Activated CD8-positive, alpha-beta memory T cell treated with anti-CD3 and anti-CD28 coated beads for 1 hour (primary cell): ENCODE data around the gene CPNE1.

Source experiments
- DNase-seq, 2 donors: peaks; one replicate each; pipeline ENCODE4 v3.0.0-alpha.2; 2020; ENCODE audit warnings: low read depth in 1 of 2; ENCODE audit errors: extremely low read depth in 1 of 2

CPNE1 gene

DNA sequence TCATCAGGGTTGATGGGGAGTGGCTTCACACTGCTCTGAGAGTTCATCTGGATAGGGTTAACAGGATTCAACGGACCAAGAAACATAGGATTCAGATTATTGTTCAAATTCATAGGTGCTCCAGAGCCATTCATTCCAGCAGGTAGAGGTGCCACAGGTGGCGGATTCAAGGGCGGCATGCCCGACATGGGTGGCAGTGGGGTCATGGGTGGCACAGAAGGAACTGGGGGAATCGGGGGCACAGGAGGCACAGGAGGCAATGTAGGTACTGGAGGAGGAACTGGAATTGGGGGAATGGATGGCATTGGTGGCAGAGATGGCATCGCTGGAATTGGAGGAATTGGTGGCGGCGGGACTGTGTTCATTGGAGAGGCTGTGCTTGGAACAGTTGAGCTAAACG is 10.3 kb downstream of the CPNE1 start:
- no peak for DNase-seq

DNA sequence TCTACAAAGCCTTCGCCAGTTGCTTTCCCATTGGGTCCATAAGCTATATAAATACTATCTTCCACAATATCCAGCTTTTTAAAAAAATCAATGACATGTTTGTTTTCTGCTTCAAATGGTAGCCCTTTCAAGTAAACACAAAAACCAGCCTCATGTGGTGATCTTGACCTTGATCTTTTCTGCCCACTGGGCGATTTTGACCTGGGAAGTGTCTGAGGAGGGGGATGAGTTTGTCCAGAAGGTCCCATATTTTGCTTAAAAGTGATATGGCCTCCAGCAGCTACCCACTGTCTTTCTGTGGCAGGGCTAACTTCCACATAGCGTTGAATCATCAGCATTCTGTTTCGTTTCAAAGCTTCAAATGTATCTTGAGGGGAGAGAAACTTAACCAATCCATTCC is 10.8 kb downstream of the CPNE1 start:
- DNase-seq = no peak

DNA sequence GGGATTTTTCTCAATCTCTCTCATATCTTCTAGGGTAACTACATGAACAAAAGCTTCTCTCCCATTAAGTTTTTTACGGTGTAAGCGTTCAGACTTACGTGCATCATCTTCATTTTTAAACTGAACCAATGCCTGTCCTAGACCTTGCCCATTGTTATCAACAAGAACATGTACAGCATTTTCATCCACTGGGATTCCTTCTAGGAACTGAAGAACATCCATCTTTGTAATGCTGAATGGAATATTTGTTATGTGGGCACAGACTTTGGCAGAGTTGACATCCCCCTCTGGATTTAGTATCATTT is 11.3 kb downstream of the CPNE1 start:
- no peak for DNase-seq

DNA sequence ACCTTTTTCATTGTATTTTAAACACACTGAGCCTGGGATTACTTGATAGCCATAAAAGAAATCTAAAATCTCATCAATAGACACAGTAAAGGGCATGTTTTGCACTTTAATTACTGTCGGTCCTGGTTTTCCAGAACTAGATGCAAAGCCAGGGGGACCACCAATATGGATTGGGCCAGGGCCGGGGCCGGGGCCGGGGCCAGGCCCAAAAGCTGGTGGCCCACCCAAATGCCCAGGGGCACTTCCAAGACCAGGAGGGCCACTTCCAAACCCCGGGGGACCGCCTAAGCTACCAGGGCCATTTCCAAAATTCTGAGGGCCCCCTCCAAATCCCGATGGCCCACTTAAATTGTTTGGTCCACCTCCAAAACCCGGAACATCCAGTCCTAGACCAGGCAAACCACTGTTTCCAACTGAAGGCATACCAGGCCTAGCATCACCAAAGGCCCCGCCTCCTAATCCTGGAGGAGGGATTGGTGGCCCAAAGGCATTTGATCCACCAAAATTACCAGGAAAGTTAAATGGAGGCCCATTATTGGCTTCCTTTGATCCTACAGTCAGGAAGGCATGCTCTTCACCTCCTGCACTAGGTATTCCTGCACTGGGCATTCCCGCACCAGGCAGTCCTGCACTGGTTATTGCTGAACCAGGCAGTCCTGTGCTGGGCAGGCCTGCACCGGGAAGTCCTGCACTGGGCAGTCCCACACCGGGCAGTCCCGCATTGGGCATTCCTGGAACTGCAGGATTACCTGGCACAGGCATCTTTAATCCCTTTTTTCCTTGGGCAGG is 11.9 kb downstream of the CPNE1 start:
- no peak for DNase-seq

DNA sequence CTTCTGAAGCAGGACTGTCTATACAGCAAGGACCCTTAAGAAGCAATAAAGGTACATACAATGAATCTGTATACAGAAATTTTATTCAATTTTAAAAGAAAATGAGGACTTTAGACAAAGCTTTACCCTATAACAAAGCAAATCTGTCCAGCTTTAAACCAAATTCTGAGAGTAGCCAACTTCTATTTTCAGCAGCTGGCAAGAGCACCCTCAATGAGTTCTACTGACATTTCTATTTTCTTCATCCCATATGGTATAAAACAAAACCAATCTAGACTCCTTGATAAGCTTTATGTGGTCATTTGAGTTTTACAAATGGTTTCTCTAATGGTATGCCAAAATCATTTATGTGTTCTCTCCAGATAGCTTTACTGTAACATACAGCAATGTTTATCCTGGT is 12.7 kb downstream of the CPNE1 start:
- no peak for DNase-seq

DNA sequence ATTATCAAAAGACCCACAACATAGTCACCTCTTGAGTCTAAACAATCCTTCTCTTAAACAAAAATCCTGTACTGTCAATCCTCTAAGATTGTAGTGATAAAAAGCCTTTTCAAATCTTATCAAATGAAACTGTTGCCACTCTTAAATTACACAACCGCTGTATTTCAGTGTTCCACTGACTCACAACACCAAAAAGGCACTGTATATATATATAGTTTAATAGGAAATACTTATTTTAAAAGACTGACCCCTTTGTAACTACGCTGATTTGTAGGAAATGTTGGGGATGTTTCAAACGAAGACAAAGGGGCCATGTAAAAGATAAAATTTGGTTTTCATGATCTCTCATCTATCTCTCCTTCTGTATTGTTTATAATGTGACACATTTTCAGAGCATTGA is 14.1 kb downstream of the CPNE1 start:
- DNase-seq = no peak

DNA sequence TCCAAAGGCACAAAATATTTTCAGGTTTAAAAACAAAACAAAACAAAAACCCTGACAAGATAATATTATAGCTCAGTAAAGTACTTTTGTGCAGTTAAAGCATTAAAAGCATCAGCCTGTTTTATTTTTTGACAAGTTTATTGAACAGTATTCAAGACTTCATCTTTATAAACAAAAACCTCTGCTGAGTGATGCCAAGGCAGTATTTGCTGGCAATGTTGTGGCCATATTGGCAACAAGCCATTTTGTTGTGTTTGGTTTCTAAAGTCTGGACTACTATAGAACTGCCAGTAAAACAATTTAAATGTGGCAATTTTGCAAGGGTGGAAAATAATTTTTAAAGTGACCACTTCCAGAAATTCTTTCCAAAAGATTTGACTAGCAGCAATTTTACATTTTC is 15.9 kb downstream of the CPNE1 start:
- DNase-seq = no peak

DNA sequence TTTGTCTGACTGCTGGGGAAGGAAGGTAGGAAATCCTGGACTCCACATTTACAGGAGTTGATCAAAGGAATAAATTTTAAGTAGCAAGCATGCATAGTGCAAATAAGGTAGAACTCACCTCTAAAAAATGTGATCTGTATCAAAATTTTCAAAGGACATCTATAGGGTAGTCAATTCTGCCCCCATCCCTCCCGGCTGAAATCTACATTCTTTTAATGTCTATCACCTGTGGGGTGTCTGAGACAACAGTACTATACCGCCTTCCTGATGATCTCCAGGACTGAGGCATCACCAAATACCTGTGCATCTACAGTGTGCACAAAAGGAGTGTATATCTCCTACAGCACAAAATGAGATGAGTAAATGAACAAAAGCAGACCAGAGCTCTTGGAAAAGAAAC is 19.9 kb downstream of the CPNE1 start:
- no peak for DNase-seq

DNA sequence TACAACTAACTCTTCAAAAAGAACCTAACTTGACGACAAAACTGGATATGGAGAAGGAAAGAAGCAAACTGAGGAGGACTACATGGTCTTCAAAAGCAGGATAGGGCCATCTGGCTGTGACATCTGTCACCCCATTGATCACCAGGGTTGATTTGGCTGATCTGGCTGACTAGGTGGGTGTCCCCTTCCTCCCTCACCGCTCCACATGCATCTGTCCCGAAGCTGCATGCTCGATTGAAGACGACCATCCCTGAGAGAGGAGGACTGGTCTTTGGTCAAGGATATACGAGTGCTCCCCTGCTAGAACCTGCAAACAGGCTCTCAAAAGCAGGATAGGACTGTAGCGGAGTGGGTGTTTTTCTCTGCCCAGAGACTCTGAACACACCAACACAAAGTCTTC is 21.7 kb downstream of the CPNE1 start:
- no peak for DNase-seq

DNA sequence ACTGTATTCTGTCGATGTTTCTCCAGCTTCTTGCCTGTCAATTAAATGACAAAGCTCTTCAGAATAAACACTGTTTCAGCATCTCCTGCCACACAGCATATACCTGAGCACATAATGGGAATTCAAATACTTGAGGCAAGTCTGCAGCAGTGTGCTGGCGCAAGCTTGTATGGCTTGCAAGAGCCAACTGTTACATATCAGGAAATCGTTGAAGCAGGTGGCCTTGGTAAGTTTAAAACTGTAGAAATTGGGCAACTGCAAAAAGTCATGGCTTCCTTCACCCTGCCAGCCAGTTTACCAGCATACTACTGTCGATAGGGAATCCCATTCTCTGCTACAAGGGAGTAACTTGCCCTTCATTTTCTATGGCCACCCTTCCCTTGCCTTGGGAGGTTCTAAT is 23.0 kb downstream of the CPNE1 start:
- DNase-seq = no peak

DNA sequence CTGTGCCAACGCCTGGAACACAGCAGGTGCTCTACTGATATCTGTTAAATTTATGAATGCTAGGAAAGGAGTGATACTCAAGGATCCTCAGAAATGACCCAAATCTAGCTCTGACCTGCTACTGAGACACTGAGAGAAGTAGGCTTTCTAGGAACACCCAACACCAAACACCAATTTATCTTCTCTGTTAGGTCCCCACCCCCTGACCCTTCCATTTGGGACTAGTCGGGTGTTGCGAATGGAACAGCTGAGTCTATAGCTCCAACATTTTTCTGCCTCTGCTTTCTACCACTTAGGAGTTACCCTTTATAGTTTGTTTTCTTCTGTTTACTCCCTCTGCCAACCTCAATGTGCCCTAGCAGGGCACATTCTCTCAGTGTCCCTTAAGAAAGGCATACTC is 24.0 kb downstream of the CPNE1 start:
- DNase-seq = no peak

DNA sequence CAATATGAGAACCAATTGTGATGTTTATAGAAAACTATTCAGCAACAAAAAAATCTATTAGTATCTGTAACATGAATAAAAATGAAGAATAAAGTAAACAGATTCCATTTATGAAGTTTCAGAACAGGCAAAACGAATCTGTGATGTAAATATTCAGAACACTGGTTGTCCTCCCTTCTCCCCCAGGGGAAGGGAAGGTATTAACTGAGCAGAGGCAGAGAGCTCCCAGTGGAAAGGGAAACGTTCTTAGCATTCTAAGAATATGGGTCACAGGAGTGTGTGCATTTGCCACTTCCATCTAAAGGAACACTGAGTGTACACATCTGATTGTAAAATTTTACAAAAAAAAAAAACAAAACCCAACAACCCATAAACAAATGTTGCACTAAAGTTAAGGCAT is 25.9 kb downstream of the CPNE1 start:
- DNase-seq = no peak

DNA sequence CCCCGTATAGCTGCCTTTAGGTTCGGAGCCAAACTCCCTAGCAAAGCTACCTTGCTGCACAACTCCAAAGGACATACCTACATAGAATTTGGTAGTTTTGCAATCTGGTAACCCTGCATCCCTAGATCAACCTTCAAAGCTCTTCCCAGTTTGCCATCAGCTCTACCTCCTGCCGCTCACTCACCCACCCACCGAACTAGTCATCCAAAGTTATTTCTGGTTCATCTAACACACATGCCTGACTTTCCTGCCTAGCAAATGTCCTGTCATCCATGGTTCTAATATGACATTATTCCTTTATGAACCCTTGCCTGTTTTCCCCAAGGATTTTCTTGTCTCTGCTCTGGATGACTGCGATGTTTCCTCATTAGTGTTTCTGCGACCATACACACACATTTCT is 27.4 kb downstream of the CPNE1 start:
- DNase-seq = no peak

DNA sequence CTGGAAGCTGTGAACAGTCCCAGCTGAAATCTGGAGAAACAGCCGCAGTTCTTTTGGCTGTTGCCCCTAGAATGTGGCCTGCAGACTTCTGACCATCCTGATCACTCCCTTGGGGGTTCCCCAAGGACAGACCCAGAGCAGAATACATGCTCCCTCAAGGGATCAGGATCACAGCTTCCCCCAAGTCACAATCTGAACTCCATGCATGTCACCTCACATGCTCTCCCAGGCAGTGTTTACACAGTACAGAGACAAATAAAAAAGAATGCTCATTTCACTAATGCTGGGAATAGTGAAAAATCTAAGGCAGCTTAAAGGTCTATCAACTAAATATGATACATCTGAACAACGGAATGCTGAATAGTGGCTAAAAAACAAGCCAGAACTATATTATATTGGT is 28.6 kb downstream of the CPNE1 start:
- no peak for DNase-seq

DNA sequence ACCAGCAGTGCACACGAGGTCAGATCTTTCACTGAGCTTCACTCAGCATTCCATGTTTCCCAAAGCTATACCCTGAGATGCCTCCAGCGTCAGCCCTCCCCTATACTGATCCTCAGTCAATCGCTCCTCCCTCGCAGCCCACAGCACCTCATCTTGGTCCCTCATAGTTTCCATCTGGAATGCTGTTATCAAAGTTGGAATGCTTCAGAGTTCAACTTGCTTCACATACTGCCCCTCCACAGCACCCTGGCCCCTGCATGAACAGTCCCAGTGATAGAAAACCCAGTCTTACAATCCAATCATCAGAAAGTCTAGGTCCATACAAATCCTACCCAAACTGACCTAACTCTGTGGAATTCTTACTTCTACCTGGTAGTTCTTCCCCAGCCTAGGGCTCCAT is 29.0 kb downstream of the CPNE1 start:
- no peak for DNase-seq

DNA sequence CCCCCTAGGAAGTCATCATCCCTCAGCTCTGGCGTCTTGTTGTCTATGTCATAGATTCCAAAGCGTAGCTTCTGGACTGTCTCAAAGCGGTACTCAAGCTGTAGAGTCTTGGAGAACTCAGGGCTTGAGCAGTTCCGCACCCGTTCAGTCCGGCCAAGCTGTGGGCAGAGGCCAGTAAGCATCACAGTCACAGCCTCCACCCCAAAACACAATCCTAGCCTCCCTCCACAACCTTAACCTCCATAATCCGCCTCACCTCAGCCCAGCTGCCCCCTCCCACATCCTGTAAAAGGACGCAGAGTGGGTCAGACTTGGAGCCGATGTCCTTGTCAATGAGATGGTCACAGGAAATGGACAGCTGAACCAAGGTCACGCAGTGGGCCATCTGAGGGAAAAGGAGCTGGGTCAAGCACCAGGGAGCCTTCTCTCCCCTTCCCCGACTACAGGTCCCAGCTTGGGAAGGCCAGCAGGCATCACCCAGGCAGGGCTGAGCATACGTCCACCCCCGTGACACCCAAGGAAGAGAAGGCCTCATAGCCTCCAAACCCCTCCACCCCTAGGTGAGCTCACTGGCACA is 32.1 kb downstream of the CPNE1 start:
- no peak for DNase-seq

DNA sequence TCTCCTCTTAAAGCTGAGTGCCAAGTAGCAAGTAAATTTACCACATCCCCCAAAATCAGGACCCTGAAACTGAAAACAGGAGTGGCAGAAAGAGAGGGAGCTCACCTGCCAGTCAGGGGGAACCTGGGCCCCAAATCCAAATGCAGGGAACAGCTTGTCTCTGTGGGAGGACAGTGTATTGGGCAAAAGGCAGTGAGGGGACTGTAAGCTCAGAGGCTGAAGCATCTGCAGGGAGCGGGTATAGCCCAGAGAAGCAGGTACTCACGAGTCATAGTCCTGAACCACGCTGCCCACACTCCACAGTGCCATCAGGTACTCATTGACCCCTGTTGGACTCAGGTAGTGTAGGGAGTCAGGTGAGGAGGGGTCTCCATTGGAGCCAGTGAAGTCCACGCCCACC is 34.1 kb downstream of the CPNE1 start:
- DNase-seq = no peak

DNA sequence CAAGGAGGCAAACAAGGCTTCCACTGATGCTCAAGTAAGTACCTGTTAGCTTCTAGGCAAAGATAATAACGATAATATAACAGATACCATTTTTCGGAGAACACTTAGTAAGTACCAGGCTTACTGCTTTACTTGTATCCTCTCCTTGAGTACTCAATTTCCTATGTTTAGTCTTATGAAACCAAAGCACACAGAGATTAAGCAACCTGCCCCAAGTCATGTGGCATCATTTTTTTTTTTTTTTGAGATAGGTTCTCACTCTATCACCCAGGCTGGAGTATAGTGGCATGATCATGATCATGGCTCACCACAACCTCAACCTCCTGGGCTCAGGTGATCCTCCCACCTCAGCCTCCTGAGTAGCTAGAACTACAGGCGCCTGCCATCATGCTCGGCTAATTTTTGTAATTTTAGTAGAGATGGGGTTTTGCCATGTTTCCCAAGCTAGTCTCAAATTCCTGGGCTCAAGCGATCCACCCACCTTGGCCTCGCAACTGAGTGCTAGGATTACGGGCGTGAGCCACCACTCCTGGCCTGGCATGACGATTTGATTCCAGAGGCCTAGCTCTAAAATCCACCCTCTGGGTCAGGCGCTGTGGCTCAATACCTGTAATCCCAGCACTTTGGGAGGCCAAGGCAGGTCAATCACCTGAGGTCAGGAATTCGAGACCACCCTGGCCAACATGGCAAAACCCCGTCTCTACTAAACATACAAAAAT is 35.1 kb downstream of the CPNE1 start:
- no peak for DNase-seq

DNA sequence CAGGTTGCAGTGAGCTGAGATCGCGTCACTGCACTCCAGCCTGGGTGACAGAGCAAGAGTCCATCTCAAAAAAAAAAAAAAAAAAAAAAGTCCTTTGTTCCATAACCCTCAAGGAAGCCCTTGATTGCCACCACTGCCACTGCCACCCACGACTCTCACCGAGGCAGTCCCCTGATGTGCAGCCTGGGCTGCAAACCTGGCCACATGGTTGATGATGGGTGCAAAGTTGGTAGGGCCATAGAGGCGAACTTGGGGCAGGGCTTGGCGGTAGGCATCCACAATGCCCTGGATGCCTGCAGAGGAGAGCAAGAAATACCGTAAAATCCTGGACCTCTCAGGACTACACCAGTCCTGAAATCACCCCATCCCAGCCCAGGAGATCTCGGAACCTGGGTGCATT is 37.6 kb downstream of the CPNE1 start:
- no peak for DNase-seq

DNA sequence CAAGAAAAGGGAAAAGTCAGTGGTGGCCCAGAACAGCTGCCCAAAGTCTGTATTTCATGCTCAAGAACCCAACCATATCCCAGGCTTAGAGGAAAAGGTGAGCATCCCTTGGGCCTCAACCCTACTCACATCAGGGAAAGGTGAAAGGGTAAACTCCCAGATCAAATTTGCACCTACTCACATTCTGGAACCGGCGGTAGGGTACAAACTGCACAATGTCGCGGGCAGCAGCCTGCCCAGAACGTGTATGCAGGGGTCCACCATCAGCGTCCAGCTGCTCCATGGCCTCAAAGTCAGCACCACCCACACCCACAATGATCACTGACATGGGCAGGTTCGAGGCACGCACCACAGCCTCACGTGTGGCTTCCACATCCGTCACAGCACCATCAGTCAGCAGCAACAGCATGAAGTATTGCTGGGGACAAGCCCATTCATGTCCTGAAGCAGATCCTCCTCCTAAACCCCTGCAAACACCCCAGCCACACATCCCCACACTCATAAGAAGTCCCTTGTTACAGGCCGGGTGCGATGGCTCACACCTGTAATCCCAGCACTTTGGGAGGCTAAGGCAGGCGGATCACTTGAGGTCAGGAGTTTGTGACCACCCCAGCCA is 38.2 kb downstream of the CPNE1 start:
- no peak for DNase-seq

DNA sequence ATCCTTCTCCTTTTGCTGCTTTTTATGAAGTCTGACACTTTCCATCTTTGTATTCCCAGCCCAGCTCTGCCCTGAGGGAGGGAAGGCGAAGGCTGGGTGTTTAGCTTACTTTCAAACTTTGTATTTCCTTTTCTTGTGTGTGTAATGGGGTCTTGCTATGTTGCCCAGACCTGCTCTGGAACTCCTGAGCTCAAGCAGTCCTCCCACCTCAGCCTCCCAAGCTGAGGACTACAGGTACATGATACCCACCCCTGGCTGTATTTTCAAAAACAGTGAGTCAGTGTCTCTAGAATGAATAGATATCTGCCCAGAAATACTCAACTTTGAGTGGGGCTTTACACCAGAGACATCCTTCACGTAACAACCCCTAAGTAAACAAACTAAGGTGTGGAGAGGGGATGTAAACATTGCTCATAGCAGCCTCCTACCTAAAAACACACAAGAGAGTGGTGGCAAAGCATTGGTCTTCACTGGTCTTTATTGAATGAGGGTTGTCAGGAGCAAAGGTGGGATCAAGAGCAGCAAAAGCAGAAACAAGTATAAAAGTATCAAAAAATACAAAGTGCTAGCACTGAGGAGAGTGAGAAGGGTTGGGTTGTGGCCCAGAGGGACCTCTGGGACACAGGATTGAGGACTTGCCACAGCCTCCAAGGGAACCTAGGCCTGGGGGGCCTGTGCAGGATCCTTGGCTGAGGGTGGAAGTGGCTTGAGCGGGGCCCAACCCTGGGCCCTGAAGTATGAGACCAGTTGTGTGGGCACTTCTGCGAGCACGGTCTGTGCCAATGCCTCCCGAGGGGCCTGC is 38.9 kb downstream of the CPNE1 start:
- DNase-seq = no peak
